H1 (cell line): ENCODE measurements around the gene PRR33.

ENCODE experiments used
- BCL11A ChIP-seq, 2 experiments: IDR thresholded peaks; one replicate each; pipeline ENCODE4 v1.6.1; 2011; ENCODE audit warnings: low read depth in 2 of 2, low read length in 2 of 2, mild to moderate bottlenecking in 2 of 2
- CTCF ChIP-seq, 3 experiments: IDR thresholded peaks; 1 replicate in 2 of 3; 2 replicates in 1 of 3; pipeline versions ENCODE4 v1.5.1 to v1.6.1; 2011; ENCODE audit warnings: low read length in 3 of 3, mild to moderate bottlenecking in 3 of 3, inconsistent platforms in 2 of 3, low read depth in 1 of 3, moderate library complexity in 1 of 3; ENCODE audit not compliant: insufficient read depth in 1 of 3; ENCODE audit errors: control extremely low read depth in 1 of 3
- GABPA ChIP-seq: IDR thresholded peaks from 2 replicates; pipeline ENCODE4 v1.6.1; 2011; ENCODE audit warnings: mild to moderate bottlenecking, low read length, moderate library complexity, borderline replicate concordance; ENCODE audit not compliant: insufficient read depth
- HDAC6 ChIP-seq: IDR thresholded peaks from one replicate; pipeline ENCODE4 v1.7.1; 2012; ENCODE audit warnings: low read depth, mild to moderate bottlenecking, inconsistent platforms, low read length, moderate library complexity
- POLR2A ChIP-seq, 2 experiments: IDR thresholded peaks; 1 replicate in 1 of 2; 2 replicates in 1 of 2; pipeline ENCODE4 v1.6.1; 2011; ENCODE audit warnings: low read depth in 2 of 2, low read length in 2 of 2, mild to moderate bottlenecking in 2 of 2; ENCODE audit errors: control extremely low read depth in 1 of 2
- POLR2AphosphoS5 ChIP-seq: IDR thresholded peaks from 2 replicates; pipeline ENCODE4 v1.6.1; 2011; ENCODE audit warnings: low read depth, low read length
- RAD21 ChIP-seq, 2 experiments: IDR thresholded peaks in 1 of 2; conservative IDR thresholded peaks in 1 of 2; 2 replicates each; pipeline ENCODE4 v1.6.1; 2011; ENCODE audit warnings: low read depth in 2 of 2, low read length in 2 of 2, improper control_type of control experiment in 1 of 2, inconsistent platforms in 1 of 2, mild to moderate bottlenecking in 1 of 2, moderate library complexity in 1 of 2
- RBBP5 ChIP-seq: IDR thresholded peaks from 2 replicates; pipeline ENCODE4 v1.7.1; 2012; ENCODE audit warnings: low read depth, mild to moderate bottlenecking, inconsistent platforms, low read length, moderate library complexity, borderline replicate concordance
- USF2 ChIP-seq: IDR thresholded peaks from 2 replicates; pipeline ENCODE4 v1.6.1; 2011; ENCODE audit warnings: low read length, improper control_type of control experiment

GRCh38 chr11:1936072-1936780, 44.5 kb upstream of the PRR33 start:
- TF ChIP-seq CTCF (IDR thresholded peaks at IDR 0.05; ENCODE audit: control extremely low read depth in 1 of 3, insufficient read depth in 1 of 3, low read depth in 1 of 3, low read length in 3 of 3) (no peak), GABPA (no peak), POLR2A (IDR thresholded peaks at IDR 0.05; ENCODE audit: control extremely low read depth in 1 of 2, low read depth in 2 of 2, low read length in 2 of 2) (no peak), RBBP5 (no peak), HDAC6 (no peak), BCL11A (IDR thresholded peaks at IDR 0.05; ENCODE audit: low read depth in 2 of 2, low read length in 2 of 2) (no peak), USF2 (no peak), RAD21 (IDR thresholded peaks at IDR 0.05 in 1 of 2, conservative IDR thresholded peaks at IDR 0.05 in 1 of 2; ENCODE audit: low read depth in 2 of 2, low read length in 2 of 2) (no peak), POLR2AphosphoS5 (no peak)
